Measurements from ENCODE around the gene RGS10.

DNA sequence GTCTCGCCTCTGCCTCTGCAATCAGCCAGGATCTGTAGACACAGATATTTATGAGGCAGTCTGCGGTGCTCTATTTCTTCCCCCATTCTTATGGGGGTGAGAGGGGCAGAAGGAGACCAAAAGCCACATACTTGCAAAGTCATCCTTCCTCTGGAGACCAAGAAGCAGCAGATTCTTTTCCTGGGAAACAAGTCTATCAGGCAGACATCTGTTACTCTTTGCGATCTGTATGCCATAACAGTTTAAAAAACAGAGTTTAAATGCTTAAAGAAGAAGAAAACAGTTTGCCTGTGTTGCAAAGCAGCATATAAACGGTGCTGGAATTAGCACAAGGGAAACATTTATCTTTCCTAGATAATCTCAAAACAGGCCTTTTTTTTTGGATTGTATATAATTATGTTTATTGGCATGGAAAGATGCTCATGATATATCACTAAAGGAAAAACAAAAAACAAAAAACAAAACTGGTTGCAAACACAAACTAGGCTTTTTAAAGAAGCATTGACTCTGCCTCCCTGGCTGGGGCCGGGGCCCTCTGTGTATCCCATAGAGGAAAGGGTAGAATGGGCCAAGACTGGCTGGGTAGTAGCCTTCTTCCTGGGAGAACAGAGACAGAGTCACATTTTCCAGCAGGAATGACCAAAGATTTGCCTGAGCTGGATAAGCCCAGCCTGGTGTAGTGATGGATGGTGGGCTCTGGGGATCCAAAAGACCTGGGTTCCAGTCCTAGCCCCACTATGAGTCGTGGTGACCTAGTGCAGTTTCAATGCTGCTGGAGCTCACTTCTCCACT lies 50.4 kb downstream of the RGS10 start:
- TF ChIP-seq, protein P1, sequence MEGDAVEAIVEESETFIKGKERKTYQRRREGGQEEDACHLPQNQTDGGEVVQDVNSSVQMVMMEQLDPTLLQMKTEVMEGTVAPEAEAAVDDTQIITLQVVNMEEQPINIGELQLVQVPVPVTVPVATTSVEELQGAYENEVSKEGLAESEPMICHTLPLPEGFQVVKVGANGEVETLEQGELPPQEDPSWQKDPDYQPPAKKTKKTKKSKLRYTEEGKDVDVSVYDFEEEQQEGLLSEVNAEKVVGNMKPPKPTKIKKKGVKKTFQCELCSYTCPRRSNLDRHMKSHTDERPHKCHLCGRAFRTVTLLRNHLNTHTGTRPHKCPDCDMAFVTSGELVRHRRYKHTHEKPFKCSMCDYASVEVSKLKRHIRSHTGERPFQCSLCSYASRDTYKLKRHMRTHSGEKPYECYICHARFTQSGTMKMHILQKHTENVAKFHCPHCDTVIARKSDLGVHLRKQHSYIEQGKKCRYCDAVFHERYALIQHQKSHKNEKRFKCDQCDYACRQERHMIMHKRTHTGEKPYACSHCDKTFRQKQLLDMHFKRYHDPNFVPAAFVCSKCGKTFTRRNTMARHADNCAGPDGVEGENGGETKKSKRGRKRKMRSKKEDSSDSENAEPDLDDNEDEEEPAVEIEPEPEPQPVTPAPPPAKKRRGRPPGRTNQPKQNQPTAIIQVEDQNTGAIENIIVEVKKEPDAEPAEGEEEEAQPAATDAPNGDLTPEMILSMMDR (IDR thresholded peaks at IDR 0.05; ENCODE audit: borderline replicate concordance, extremely low read depth, low read length, poor library complexity, severe bottlenecking) = no peak
- no peak for TF ChIP-seq EZH2 (IDR thresholded peaks at IDR 0.05; ENCODE audit: borderline replicate concordance, low read depth, low read length, severe bottlenecking)

Data from DND-41 (cell line).